Mucosa of gallbladder (tissue), 1 donor: Measurements from ENCODE around the gene TMEM101. TPM values are rescaled to one million over a fixed set of nuclear protein-coding genes. Genes with fewer than 3 reads are reported as not detected.
"Not testable (repeated sequence)": the region's sequence is repeated elsewhere in the genome, so short reads cannot be mapped to it uniquely, and the experiment has no call there.

Source experiments
- DNase-seq: peaks from one replicate; pipeline ENCODE4 v3.0.0-alpha.2; 2020; ENCODE audit warnings: low spot score
- total RNA-seq: library from RNA; stranded (reverse); gene quantifications from one replicate; pipeline ENCODE4 v1.2.1, GENCODE V29; 2021
- donor health status: DM: no; HTN: no; CAD: no.

Gene TMEM101
- 33.4 TPM for total RNA-seq

GRCh38 chr17:44014437-44015172, at the start of gene TMEM101:
Gene TMEM101, minus strand, starts transcription at chr17:44014963. Its CDS starts 11 bp downstream, at chr17:44014952.
- DNase-seq = peak; percentile 91

GRCh38 chr17:44063704-44064639, 49.2 kb upstream of the TMEM101 start:
- DNase-seq = no peak

GRCh38 chr17:44062871-44063270, 48.1 kb upstream of the TMEM101 start:
- DNase-seq = no peak

- DNase-seq = no peak
Observed at GRCh38 chr17:44061446-44061845, 46.7 kb upstream of the TMEM101 start.

- no peak for DNase-seq
Observed at GRCh38 chr17:44059101-44059892, 44.5 kb upstream of the TMEM101 start.

- no peak for DNase-seq
Observed at GRCh38 chr17:44053125-44053872, 38.5 kb upstream of the TMEM101 start.

GRCh38 chr17:44049294-44050060, 34.7 kb upstream of the TMEM101 start:
- no peak for DNase-seq

GRCh38 chr17:44046893-44047292, 32.1 kb upstream of the TMEM101 start:
- not testable (repeated sequence) for DNase-seq

- no peak for DNase-seq
Observed at GRCh38 chr17:44045486-44045885, 30.7 kb upstream of the TMEM101 start.

- no peak for DNase-seq
Observed at GRCh38 chr17:44044071-44044470, 29.3 kb upstream of the TMEM101 start.

- DNase-seq = no peak
Observed at GRCh38 chr17:44043272-44043696, 28.5 kb upstream of the TMEM101 start.

GRCh38 chr17:44039829-44040635, 25.3 kb upstream of the TMEM101 start:
- DNase-seq = no peak

- no peak for DNase-seq
Observed at GRCh38 chr17:44038604-44039011, 23.8 kb upstream of the TMEM101 start.

- no peak for DNase-seq
Observed at GRCh38 chr17:44037471-44037870, 22.7 kb upstream of the TMEM101 start.

GRCh38 chr17:44034688-44035087, 19.9 kb upstream of the TMEM101 start:
- not testable (repeated sequence) for DNase-seq

- no peak for DNase-seq
Observed at GRCh38 chr17:44033861-44034408, 19.2 kb upstream of the TMEM101 start.

- no peak for DNase-seq
Observed at GRCh38 chr17:44030482-44030881, 15.7 kb upstream of the TMEM101 start.

GRCh38 chr17:44029736-44030135, 15.0 kb upstream of the TMEM101 start:
- no peak for DNase-seq

- no peak for DNase-seq
Observed at GRCh38 chr17:44024853-44025252, 10.1 kb upstream of the TMEM101 start.
